CD4-positive, alpha-beta T cell treated with Interferon gamma for 1 hour (primary cell): ENCODE measurements around the gene CEP63.
"Not testable (repeated sequence)": the region's sequence is repeated elsewhere in the genome, so short reads cannot be mapped to it uniquely, and the experiment has no call there.

Source experiments
- DNase-seq: peaks from one replicate; pipeline ENCODE4 v3.0.0-alpha.2; 2020

The CEP63 gene

DNA sequence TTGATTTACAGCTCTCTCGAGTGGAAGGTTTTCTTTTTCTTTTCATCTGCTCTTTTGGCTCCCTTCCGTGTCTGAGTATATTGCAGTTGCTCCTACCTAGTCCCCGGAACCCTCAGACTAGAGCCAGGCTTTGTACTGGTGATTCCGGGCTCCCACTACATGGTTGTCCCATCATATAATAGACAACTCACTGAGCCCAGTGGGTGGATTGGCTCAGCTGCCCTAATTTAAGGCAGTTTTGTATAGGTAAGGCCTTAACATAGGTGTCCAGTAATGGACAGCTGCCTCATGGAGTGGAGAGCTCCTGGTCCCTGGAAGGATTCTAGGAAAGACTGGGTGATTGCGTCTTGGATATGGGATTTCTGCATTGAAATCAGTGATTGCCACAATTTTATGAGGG, 106.9 kb downstream of the CEP63 start:
- no peak for DNase-seq

DNA sequence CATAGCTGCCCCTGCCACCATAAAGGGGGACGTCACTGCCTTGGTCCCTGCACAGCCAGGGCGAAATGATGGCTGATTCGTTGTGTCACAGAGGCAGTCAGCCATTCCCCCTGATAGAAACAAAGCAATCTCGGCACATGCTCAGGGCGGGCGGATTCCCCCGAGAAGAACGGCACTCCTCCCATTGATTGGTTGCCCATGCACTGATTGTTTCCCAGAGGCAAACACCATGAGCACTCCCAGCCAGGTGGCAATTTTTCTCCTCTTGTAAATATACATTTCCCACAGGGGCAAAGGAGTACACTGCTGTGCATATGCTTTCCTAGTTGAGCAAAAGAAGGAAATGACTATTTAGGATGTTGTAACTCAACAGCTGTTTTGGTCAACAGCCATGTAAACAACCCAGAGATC, 108.5 kb downstream of the CEP63 start:
- DNase-seq, result no peak

DNA sequence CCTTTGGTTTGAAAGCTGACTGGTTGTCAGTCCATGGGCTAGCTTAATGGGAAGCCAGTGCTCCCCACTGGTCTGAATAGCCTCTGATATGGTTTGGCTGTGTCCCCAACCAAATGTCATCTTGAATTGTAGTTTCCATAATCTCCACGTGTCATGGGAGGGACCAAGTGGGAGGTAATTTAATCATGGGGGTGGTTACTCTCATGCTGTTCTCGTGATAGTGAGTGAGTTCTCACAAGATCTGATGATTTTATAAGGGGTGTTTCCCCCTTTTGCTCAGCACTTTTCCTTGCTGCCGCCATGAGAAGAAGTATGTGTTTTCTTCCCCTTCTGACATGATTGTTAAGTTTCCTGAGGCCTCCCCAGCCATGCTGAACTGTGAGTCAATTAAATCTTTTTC, 109.1 kb downstream of the CEP63 start:
- not testable (repeated sequence) for DNase-seq

DNA sequence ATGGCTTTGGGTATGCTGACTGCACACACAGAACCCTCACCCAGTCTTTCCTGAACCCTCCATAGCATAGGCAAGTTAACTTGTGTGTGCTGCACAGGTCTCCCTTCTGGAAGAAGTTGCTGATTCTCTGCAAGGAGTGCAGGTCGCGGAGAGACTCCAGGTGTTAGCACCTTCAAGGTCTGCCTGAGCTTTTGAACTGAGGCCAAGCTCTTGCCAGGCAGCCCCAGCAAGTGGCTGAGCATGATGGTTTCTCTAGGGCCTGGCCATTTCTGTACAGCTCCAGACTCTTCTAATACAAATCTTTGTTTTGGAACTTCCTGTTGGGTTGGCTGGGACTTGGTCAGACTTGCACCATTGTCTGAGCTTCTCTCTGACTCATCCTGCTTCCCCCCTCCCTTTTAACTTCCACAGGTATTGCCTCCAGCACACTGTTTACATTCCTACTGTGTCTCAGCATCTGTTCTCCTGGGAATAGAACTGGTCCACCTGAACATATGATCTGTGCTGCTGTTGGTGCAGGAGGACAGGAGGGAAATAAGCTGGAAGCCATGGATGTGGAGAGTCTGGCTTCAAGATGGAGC, 111.6 kb downstream of the CEP63 start:
- DNase-seq, result no peak

DNA sequence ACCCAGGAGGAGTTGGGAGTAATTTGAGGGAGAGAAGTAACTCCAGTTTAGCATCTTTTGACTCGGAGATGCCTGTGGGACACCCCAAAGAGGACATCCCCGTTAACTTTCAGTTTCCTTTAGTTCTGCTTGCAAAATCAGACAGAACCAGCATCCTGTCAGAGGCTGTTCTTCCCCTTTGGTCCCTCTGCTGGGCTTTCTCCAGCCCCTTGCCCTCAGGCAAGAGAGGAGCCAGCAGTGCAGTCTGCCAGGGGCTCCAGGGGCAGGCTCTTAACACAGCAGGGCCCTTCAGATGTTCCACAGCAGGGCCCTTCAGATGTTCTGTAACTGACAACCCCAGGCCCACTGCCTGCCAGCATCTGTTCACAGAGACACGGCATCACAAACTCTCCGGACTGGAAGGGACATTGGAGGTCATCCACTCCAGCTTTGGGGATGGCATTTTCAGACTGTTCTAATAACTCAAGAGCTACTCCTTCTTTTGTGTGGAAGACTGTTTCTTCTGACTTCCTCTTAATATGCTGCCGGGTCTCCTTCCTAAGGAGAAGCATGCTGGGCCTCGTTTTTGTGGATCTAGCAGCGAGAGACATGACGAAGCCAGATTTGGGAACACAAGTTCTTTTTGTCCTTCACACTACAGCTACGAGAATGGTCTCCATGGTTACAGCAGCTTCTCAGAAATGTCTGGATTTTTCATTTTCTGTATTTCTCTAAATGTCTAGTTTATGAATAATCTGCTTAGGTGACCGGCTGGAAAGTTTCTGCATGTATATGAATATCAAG, 113.1 kb downstream of the CEP63 start:
- no peak for DNase-seq

DNA sequence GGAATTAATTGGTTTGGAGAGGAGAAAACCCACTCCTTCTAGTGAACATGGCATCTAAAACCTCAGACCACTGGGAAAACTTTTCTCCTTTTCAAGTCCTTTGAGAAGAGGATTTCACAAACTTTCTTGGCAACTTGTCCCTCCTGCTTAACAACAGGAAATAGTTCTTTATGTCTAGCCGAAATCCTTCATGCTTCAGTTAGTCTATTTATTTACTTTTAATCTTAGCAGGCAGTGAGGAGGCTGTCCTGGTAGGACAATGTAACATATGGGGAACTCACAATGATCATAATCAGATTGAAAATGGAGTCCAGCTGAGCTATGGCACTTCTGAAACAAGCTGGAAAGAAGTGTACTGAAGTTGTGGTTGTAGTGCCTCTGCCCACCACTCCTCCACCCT, 114.3 kb downstream of the CEP63 start:
- DNase-seq, result no peak

DNA sequence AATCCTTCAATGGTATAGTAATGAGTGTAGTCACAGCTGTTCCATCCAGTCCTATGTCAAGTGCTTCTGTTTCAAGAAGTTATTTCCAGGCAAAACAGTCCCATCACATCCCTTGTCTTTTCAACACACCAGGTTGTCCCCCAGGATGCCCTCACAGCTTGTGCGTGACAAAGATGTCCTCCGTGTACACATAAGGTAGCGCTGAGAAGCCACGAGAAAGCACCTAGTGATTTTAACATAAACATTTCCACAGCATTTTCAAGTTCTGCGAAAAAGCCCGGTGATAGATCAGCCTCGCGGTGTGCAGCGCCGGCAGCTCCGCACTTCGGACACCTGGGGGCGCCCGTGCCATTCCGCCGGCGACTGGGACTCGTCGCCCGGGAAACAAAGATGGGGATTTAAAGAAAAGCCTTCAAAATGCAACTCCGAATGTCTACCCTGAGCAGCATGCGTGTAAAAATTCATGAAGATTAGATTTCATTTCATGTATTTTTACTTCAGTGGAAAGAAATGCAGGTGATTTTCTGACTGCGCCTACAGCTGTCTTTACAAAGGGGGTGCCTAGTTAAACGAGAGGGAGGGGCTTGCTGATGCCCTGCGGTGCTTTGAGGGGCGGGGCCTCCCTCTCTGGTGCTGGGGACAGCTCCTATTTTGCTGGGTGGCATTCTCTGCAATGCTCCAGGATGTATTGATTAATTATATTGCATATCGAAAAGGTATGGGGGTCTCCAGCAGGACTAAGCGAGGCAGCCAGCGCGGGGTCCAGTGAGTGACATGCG, 115.0 kb downstream of the CEP63 start:
- DNase-seq, result peak; percentile 38

DNA sequence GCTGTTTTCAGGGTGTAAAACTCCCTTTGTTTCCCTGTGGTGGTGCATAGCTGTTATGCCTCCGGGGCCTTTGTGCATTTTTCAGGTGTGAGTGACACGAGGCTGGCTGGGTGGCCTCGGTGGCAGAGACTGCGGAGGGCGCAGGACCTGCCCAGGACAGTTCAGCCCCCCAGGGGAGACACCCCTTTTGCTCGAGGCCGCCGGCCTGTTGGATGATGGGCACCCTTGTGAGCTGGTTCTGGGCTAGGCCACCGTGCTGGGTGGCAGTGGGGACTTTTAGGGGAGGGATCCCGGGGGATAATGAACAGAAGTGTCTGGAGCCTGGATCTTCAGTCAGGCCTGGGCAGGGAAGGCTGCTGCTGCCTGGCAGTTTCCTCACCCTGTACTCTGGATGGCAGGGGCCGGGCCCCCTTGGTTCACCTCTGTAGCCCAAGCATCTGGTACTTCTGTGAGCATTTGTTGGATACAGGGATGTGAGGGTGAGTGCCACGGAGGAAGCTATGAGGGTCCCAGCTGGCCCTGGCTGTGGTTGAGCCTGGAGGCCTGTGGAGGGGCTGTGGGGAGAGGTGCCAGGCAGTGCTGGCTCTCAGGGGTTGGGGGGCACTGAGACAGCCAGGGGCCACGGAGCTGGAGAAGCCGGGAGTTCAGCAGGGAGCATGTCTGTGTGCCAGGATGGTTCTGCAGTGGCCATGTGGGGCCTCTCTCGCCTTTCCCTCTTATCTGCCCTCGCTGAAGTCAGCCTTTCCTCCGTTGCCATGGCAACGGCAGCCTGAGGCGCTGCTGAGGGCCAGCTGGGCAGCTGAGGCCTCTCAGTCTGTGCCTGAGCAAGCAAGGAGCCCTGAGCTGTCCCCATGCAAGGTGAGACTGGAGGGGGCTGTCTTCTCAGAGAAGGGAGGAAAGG, 115.9 kb downstream of the CEP63 start:
- DNase-seq, result no peak

DNA sequence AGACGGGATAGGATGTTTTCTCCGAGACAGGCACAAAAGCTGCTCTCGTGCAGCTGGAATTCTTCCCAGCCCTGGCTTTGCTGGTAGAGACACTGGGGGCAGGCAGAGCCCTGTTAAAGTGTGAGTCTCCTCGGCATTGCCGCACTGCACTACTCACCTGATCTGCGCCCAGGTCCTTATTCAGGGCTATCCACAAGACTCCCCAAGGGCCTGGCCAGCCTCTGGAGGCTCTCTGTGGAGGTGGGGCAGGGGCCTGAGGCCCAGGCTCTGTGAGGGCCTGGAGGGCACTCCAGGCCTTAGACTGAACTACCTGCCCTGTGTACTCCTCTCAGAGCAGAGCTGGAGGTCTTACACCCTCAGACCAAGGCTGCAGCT, 116.6 kb downstream of the CEP63 start:
- DNase-seq, result no peak

DNA sequence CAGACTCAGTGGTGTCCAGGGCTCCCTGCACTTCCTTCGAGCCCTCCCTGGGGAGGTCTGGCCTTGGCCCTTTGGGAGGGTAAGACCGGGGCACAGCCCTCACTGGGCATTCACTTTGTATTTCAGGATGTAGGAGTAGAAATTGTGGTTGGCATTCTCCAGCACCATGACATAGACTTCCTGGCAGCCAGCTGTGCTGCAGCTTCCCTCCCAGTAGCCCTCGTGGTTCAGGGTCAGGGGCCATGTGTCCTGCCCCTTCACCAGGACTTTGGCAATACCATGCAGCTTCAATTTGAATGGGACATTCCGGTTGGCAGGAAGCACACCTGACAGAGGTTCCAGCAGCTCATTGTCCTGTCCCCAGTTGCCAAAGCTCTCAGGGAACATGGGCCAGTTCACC, 117.6 kb downstream of the CEP63 start:
- no peak for DNase-seq

DNA sequence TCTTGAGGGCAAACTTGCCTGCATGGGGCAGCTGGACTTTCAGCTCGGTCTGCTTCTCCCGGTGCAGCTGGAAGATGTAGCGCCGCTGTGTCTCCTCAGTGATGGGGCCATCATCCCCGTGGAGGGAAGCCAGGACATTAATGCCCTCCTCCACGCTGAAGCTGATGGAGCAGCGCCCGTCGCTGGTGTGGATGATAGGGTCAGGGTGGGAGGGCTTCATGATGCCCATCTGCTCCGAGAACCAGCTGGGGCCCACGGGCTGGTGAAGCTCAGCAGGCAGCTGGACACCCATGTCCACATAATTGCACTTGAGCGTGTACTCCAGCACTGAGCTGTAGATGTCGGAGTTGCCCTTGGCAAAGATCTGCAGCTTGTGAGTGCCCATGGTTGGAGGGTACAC, 118.1 kb downstream of the CEP63 start:
- no peak for DNase-seq

DNA sequence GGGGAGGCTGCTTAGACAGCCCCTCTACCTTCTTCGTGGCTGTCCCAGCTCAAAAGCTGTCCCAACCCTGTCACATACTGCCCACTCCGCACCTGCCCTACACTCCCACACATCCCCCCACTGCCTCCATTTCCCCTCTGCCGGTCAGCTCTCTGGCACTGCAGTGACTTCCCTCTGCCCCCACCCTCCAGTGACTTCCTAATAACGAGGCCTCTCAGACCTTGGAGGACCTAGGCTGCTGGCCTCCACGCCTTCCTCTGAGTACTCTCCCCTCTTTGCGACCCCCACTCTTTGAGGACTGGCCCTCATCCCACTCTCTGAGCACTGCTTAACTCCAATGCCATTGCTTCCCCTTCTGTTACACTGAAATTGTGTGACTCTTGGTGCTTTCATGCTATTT, 119.7 kb downstream of the CEP63 start:
- no peak for DNase-seq

DNA sequence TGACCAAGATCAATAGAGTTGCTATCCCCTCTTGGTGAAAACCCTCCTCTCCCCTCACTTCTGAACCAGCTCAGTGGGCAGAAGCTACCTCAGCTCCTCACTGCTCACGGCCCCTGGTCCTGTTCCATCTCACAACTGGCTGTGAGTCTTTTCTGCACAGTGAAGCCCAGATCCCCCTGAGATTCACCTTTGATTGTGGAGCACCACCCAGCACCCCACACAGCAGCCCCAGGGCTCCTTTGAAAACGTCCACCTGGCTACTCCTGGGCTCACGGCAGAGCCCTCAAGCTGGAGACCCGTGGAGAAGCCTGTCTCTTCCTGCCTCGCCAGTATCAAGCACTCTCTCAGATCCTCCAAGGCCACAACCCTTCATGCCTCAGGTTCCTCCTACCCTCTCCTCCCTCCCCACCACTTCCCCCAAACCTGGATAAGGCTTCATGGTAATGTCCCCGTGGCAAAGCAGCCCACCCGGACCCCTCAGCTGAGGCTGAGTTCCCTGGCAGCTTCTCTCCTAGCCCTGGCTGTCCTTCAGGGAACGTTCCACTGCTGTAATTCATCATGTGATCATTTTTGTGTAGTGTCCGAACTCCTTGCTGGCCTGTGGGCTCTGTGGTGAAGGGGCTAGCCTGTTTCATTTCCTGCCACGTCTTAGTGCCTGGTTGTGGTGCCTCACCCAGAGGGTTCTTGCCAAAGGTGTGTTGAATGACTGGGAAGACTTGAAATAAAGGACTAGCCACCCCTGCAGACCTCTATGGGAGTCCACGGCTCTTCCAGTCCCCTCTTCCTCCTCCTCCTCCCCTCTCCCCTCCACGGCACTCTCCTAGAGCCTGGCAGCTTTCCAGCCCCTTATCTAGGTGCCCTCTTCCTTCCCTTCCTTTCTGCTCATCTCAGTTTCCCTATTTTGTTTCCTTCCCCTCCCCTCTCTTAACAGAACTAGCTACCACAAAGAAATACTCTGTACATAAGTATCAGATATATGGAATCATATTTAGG, 120.5 kb downstream of the CEP63 start:
- no peak for DNase-seq

DNA sequence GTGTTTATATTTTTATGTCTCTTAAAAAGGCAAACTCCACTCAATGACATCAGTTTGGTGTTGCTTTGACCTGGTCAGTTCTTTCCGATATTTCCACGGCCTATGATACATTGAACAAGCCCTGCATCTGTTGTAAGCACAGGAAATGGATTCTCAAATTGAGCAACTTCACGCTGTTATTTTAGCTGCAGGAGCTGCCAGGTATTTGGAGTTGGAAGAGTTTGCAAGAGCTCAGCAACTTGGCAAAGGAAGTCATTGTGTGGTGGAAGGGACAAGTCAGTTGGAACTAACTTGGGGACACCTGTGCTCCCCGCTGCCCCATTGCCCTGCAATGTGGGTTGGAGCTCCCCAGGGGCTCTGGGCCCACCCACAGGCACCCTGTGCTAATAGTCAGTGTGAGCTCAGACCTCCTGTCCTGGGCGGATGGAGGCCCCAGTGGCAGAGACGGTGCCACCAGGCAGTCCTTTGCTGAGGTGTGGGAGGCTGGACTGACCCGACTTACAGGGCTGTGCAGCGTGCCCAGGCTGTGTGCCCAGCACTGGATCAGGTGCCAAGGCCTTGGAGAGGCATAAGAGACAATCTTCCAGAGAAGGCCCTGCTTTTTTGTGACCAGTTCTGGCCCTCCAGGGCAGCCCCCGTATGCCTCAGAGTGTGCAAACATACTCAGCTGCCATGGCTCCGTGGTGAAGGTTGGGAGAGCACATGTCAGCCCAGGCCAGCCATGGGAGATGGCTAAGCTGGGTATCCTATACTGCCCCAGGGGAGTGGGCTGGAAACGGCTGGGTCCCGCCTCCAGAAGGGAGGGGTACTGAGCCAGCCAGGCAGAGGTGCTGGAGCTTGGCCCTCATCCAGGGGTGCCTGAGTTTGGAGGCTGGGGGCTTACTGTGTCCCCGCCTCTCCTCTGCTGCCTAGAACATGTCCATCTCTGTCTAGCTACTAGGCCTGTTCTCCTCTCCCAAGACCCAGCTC, 121.5 kb downstream of the CEP63 start:
- no peak for DNase-seq

DNA sequence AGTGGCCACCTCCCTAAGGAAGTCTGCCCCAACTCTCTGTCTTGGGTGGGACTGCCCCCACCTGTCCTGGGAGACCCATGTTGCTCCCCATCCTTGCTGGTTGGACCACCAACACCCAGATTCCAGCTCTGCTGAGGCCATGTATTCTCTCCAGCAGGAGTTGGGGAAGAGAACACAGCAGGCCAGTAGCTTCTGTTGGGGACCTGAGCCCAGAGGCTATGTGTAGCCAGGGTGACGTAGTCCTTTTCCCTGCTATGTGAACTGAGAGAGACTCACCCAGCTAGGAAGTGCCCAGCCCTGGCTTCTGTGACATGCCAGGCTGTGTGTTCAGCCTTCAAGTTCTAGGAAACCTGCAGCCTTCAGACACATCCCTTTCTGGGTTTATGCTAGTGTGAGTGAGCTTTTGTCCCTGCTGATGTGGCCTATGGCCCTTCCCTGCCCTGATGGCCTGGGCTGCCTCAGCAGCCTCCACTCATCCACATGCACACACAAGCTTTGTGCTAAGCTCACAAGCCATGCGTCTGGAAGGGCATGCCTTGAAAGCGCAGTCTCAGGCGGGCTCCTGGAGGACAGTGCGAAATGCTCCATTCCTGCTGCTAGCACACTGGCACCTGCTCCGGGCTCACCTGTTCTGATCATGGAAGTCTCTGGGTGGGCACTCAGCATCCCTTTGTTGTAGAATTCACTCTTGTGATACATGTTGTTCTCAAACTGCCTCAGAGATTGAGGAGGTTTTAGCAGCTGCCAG, 122.3 kb downstream of the CEP63 start:
- DNase-seq, result no peak

DNA sequence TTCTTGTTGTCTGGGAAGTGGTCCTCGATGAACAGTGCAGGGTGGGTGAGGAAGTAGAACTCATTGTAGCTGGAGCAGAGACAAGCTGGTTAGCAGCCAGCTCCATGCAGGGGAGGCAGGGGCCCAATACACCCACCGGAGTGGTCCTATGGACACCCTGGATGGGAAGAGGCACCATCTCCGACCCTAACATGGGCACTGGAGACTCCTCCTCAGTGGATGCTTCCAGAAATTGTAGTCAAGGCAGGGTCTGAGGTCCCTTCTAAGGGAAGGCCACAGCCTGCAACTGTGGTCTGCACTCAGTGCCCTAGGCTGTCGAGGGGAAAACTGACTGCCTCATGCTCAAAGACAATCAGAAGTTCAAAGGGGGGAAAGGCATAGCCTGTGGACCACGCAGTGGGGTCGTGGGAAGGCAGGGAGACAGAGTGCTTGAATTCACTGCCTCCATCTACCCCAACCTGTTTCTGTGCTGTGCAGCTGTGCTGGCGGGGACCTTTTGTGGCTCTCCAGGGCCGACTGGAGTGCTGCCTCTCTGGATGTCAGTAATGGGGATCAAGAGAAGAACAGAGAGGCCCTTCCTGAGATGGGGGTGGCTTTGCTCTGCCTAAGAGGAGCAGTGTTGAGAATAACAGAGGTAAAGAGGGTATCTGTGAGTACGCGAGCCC, 123.0 kb downstream of the CEP63 start:
- DNase-seq, result no peak

DNA sequence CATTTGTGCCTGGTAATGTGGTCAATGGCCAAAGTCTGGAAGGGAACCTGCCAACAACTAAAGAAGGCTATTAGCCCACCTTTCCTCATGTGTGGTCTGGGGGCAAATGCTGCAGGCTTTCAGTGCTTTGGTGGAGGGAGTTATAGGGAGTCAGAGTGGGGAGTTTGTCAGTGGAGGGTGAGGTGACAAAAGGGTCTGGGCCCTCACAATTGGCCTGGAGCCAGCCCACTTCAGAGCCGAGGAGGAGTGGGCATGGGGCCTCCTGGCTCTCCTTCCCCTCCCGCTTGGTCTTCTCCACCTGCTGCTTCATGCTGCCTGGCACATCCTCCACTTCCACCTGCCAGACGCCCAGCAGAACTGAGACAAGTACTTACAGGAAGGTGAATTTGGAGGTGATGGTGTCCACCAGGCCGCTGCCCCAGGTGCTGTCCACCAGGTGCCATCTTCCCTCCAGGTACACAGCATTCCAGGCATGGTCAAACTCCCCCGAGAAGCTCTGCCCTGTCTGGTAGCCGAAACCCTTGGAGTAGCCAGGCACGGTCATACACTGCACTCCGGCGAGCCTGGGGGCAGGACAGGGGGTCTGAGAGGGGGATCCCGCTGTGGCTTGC, 124.1 kb downstream of the CEP63 start:
- DNase-seq, result no peak
